ENCODE data around the gene RNF182. TPM values are rescaled to one million over a fixed set of nuclear protein-coding genes. Genes with fewer than 3 reads are reported as not detected.

The RNF182 gene
- total RNA-seq, 2 experiments from 2014 or later, result not detected

DNA sequence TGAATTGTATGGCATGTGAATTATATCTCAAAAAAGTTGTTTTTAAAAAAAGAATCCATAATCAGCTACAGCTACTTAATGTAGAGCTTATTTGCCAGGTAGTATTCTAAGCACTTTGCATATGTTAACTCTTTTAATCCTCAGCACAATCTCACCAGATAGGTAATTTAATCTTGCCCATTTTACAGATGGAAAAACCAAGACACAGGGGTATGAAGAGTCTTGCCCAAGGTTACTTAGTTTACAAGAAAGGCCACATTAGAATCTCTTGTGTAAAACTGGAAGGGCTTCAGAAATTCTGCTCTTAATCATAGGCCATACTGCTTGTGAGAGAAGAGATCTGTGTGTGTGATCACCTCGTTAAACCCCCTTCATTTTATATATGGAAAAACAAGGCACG lies 13.4 kb upstream of the RNF182 start:
- TF ChIP-seq, protein P1, sequence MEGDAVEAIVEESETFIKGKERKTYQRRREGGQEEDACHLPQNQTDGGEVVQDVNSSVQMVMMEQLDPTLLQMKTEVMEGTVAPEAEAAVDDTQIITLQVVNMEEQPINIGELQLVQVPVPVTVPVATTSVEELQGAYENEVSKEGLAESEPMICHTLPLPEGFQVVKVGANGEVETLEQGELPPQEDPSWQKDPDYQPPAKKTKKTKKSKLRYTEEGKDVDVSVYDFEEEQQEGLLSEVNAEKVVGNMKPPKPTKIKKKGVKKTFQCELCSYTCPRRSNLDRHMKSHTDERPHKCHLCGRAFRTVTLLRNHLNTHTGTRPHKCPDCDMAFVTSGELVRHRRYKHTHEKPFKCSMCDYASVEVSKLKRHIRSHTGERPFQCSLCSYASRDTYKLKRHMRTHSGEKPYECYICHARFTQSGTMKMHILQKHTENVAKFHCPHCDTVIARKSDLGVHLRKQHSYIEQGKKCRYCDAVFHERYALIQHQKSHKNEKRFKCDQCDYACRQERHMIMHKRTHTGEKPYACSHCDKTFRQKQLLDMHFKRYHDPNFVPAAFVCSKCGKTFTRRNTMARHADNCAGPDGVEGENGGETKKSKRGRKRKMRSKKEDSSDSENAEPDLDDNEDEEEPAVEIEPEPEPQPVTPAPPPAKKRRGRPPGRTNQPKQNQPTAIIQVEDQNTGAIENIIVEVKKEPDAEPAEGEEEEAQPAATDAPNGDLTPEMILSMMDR (IDR thresholded peaks at IDR 0.05), result no peak
- CTCF ChIA-PET, result interaction anchor here (2.2 to 8.1 kb wide), 5 partner anchors 12 to 234 kb away, joined by 10 to 88 read pairs (median 18); partner anchors contain the start of gene RNF182
- DNase-seq (no peak), ATAC-seq (no peak)
- peaks cover 28% of the 10 kb centered on the region for H3K27me3 Mint-ChIP-seq
- intact Hi-C loops (cut with micrococcal nuclease), result loop anchor here (5.0 kb wide), 1 partner anchor 136 kb away; no protein-coding TSS in a partner anchor
- H3K27ac Mint-ChIP-seq, result no peak overlapping the region
- H3K4me3 Mint-ChIP-seq, result no peak overlapping the region
- no peaks in the 10 kb centered on the region for H3K4me1 Mint-ChIP-seq (ENCODE audit: low read depth)
- POLR2A ChIA-PET, result no interaction called here
- H3K36me3 Mint-ChIP-seq (ENCODE audit: low read depth), result no peaks in the 10 kb centered on the region
- no peaks in the 10 kb centered on the region for H3K9me3 Mint-ChIP-seq

DNA sequence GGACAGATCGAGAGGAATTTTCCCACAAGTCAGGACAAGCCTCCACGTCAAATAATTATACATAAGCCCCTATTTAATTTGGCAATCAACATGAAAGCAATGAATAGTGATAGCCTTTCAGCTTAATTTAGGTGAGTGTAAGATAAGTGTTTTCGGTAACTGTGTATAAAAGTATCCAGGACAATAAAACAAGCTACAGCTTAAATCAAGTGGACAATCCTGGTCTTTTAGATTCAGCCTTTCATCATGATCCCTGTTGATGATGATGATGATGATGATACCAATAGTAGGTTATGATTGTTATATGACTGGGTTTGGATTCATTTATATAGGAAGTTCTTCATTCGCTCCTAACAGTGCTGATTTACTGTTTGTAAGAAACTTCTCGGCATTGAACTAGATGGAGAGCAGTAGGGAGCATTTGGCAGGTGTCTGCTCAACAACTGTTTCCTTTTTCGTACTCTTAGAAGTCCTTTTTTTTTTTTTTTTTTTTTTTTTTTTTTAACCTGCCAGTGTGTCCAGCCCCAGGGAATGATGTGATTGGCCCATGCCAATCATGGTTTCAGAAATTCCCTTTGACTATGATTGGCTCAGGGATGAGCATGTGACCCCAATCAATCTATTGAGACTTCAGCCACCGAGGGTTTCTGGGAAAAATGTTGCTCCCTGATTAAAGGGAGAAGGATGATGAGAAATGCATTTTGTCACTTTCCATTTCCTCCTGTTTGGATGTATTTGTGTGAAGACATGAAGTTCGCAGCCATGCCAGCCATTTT lies 11.3 kb upstream of the RNF182 start:
- Mint-ChIP-seq H3K27me3 (peaks cover 31% of the 10 kb centered on the region), H3K9me3 (no peaks in the 10 kb centered on the region), H3K4me3 (no peak overlapping the region), H3K36me3 (ENCODE audit: low read depth) (no peaks in the 10 kb centered on the region), H3K27ac (no peak overlapping the region), H3K4me1 (ENCODE audit: low read depth) (no peaks in the 10 kb centered on the region)
- TF ChIP-seq, protein P1 (IDR thresholded peaks at IDR 0.05), result no peak
- POLR2A ChIA-PET, result no interaction called here
- intact Hi-C loops (cut with micrococcal nuclease), result loop anchor here (5.0 kb wide), 1 partner anchor 134 kb away; no protein-coding TSS in a partner anchor
- no peak for DNase-seq
- no peak for ATAC-seq
- CTCF ChIA-PET, result interaction anchor here (1.4 to 8.1 kb wide), 3 partner anchors 133 to 155 kb away, joined by 6 to 88 read pairs (median 68); no protein-coding TSS in a partner anchor

DNA sequence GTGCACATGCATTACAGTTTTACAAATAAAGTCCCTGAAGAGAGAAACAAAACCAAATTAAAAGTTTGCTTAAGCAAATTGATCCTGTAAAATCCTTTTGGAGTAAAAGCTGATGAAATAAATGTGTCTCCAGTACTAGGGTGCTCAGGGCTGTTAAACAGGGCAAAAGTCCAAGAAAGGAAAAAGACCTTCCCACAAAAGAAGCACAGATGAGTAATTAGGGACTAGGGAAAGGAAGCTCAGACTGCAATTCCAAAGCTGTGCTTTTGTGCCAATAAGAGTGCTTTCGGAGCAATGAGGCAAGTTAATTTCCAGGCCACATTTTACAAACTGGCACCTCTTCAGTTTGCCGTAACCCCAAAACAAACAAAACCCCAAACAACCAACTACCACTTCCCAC lies 10.4 kb upstream of the RNF182 start:
- DNase-seq (no peak), ATAC-seq (no peak)
- intact Hi-C loops (cut with micrococcal nuclease), result loop anchor here (5.0 kb wide), 1 partner anchor 133 kb away; no protein-coding TSS in a partner anchor
- ChIA-PET POLR2A (no interaction called here), CTCF (interaction anchor here (1.6 to 8.1 kb wide), 2 partner anchors 154 to 231 kb away, joined by 3 to 88 read pairs; no protein-coding TSS in a partner anchor)
- H3K27me3 Mint-ChIP-seq, result peaks cover 31% of the 10 kb centered on the region
- TF ChIP-seq, protein P1 (IDR thresholded peaks at IDR 0.05), result no peak
- no peaks in the 10 kb centered on the region for H3K36me3 Mint-ChIP-seq (ENCODE audit: low read depth)
- H3K4me3 Mint-ChIP-seq, result no peak overlapping the region
- no peaks in the 10 kb centered on the region for H3K4me1 Mint-ChIP-seq (ENCODE audit: low read depth)
- H3K27ac Mint-ChIP-seq, result no peak overlapping the region
- H3K9me3 Mint-ChIP-seq, result no peaks in the 10 kb centered on the region

DNA sequence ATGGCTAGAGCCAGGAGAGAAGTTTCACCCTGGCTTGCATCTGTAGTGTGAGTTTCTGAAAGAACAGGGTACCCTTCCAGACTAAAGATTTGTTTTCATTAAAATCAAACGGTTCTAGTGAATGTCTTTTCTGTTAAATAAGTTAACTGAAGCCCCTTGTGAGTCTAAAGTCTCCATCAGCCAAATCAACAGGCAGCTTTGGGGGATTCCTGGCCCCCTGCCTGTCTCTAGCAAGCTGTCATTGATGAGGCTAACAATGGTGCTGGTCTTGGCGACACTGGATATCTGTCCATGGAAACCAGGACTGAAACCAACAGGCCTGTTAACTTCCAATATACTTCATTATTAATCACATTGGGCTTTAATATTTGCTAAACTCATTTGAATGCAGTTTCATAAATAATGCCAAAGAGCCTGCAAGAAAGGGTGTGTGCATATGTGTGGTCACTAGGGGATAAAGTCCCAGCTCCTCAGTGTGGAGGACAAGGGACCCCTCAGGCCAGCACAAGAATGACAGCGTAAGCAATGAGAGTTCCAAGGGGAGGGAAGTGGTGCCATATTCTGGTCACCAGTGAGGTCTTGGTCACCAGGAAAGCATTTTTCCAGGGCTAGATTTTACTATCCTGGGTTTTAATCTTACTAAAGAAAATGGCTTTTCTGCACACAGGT lies 9.1 kb upstream of the RNF182 start:
- Mint-ChIP-seq H3K27me3 (peaks cover 27% of the 10 kb centered on the region), H3K27ac (no peak overlapping the region), H3K9me3 (no peaks in the 10 kb centered on the region), H3K4me3 (no peak overlapping the region), H3K36me3 (ENCODE audit: low read depth) (no peaks in the 10 kb centered on the region), H3K4me1 (ENCODE audit: low read depth) (no peaks in the 10 kb centered on the region)
- DNase-seq, result no peak
- TF ChIP-seq, protein P1 (IDR thresholded peaks at IDR 0.05), result no peak
- no peak for ATAC-seq
- POLR2A ChIA-PET, result no interaction called here
- CTCF ChIA-PET, result interaction anchor here (1.6 kb wide), 1 partner anchor 230 kb away, joined by 3 read pairs; no protein-coding TSS in a partner anchor
- intact Hi-C loops (cut with micrococcal nuclease), result no loop called here
